Right lobe of liver (tissue), 6 donors: ENCODE data around the gene PREX1. TPM values are rescaled to one million over a fixed set of nuclear protein-coding genes. Genes with fewer than 3 reads are reported as not detected.

Source experiments
- ATAC-seq, 4 donors: fragments of 200-7000 bp; cut with Tn5 transposase; one replicate each; pipeline ENCODE4 v1.9.1; 2020; ENCODE audit warnings: mild to moderate bottlenecking in 4 of 4, moderate library complexity in 4 of 4
- DNase-seq, 3 donors: peaks; one replicate each; pipeline ENCODE4 v3.0.0-alpha.2; 2020
- H3K27ac ChIP-seq, 3 donors: fragments of 200-600 bp; one replicate each; pipeline ENCODE4 v1.8.0; 2022
- H3K27me3 ChIP-seq, 2 donors: fragments of 200-600 bp; one replicate each; pipeline ENCODE4 v1.8.0; 2022
- H3K36me3 ChIP-seq, 4 donors: fragments of 200-600 bp; sonication (generic) in 1 of 4; one replicate each; pipeline versions ENCODE4 v1.5.1 to v1.8.0; 2017 to 2022; ENCODE audit warnings: control low read depth in 1 of 4
- H3K4me1 ChIP-seq, 4 donors: fragments of 200-600 bp; sonication (generic) in 1 of 4; one replicate each; pipeline versions ENCODE4 v1.5.1 to v1.8.0; 2017 to 2022; ENCODE audit warnings: control low read depth in 1 of 4
- H3K4me3 ChIP-seq, 3 donors: fragments of 200-600 bp; one replicate each; pipeline ENCODE4 v1.8.0; 2022
- H3K9me3 ChIP-seq, 4 donors: fragments of 200-600 bp; sonication (generic) in 1 of 4; one replicate each; pipeline versions ENCODE4 v1.5.1 to v1.8.0; 2017 to 2022; ENCODE audit warnings: control low read depth in 1 of 4
- CTCF ChIP-seq, 4 donors: fragments of 200-600 bp in 3 of 4; fragments of 450-650 bp in 1 of 4; IDR thresholded peaks; one replicate each; pipeline versions ENCODE4 v1.5.1 to v1.8.0; 2016 to 2022; ENCODE audit warnings: antibody characterized with exemption in 4 of 4, mild to moderate bottlenecking in 2 of 4
- POLR2A ChIP-seq: fragments of 450-650 bp; IDR thresholded peaks from one replicate; pipeline ENCODE4 v1.6.1; 2017; ENCODE audit warnings: antibody characterized with exemption, mild to moderate bottlenecking
- WGBS: methylation state at CpG from one replicate; pipeline ENCODE4 v1.1.6; 2018; ENCODE audit warnings: low coverage, low lambda C conversion rate; ENCODE audit not compliant: insufficient coverage; ENCODE audit errors: missing lambda C conversion rate; 5-methylcytosine and 5-hydroxymethylcytosine counted together
- intact Hi-C, 2 donors: fragments of 100-400 bp; cut with DNase I; formaldehyde crosslinking; loops; one replicate each; pipeline versions ENCODE4 v1.11.2 to v1.14.1; 2022
- total RNA-seq, 6 experiments: library from RNA; depleted of rRNA in 2 of 6; stranded (reverse); fragments of >200 nt in 2 of 6; fragmentation: NEBNext Ultra II Directional in 3 of 6; extraction: Animal tissue kit (Norgen Biotek cat#: 25700) in 3 of 6; gene quantifications; one replicate each; pipeline versions ENCODE4 v1.1.0 to v1.2.4, GENCODE V29; 2016 to 2023
- donor health status: DM: no; HTN: yes; CAD: no.
- donor health status: DM: no; HTN: no; CAD: no.
- donor health status: DM: no; HTN: no; CAD: no.
- donor health status: DM: no; HTN: yes; CAD: no.
- donor health status: DM: no; HTN: yes; CAD: no.

PREX1 gene
- total RNA-seq, 6 experiments from 2014 or later: 4.4 to 11.1 (median 8.7) TPM

GRCh38 chr20:48851579-48851978 lies 23.8 kb upstream of the PREX1 start:
- Histone ChIP-seq H3K27me3 (no peaks in the 10 kb centered on the region), H3K36me3 (no peaks in the 10 kb centered on the region), H3K4me3 (no peak overlapping the region), H3K27ac (peak overlapping the region in 2 of 3 donors; percentile 55 to 64), H3K9me3 (no peaks in the 10 kb centered on the region), H3K4me1 (peaks cover 0 to 35% (median 11%) of the 10 kb centered on the region in 4 donors)
- 38% methylated on average over 6 of the region's 6 CpGs for WGBS
- DNase-seq: no peak
- intact Hi-C loops: no loop called here
- peak; percentile 53 to 76 (median 58) for ATAC-seq
- TF ChIP-seq CTCF (IDR thresholded peaks at IDR 0.05): no peak
- TF ChIP-seq POLR2A: no peak

GRCh38 chr20:48850977-48851299 lies 23.1 kb upstream of the PREX1 start:
- Histone ChIP-seq H3K4me3 (no peak overlapping the region), H3K4me1 (peaks cover 0 to 35% (median 11%) of the 10 kb centered on the region in 4 donors), H3K27me3 (no peaks in the 10 kb centered on the region), H3K27ac (peak overlapping the region in 2 of 3 donors; percentile 55 to 64), H3K36me3 (no peaks in the 10 kb centered on the region), H3K9me3 (no peaks in the 10 kb centered on the region)
- 27% methylated on average over 6 of the region's 6 CpGs for WGBS
- DNase-seq (no peak), ATAC-seq (peak; percentile 8 to 61 (median 48))
- intact Hi-C loops: no loop called here
- no peak for TF ChIP-seq CTCF (IDR thresholded peaks at IDR 0.05)

GRCh38 chr20:48850257-48850976 lies 22.6 kb upstream of the PREX1 start:
- Histone ChIP-seq H3K27me3 (no peaks in the 10 kb centered on the region), H3K4me3 (no peak overlapping the region), H3K27ac (peak overlapping the region in 2 of 3 donors; percentile 55 to 64), H3K36me3 (no peaks in the 10 kb centered on the region), H3K9me3 (no peaks in the 10 kb centered on the region), H3K4me1 (peaks cover 0 to 35% (median 11%) of the 10 kb centered on the region in 4 donors)
- intact Hi-C loops: no loop called here
- TF ChIP-seq CTCF (IDR thresholded peaks at IDR 0.05): no peak
- TF ChIP-seq POLR2A: no peak
- WGBS: 19% methylated on average over 11 of the region's 11 CpGs
- ATAC-seq (peak; percentile 86 to 91 (median 88)), DNase-seq (peak; percentile 70 to 89 (median 71))

DNA sequence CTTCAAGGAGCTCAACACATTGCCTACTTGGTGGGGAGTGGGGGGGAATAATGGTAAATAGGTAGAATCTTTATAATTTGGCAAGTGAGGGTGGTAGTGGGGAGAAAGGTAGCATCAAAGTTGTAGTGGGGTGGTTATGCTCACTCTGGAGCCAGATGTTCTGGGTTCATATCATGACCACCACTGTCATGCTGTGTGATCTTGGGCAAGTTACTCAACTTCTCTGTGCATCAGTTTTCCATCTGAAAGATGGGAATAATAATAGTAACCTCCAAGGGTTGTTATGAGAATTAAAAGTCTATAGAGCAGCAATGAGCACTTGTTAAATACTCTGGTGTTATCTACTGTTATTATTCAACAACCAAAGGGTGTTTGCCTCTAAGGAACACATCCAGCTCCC lies 22.0 kb upstream of the PREX1 start:
- TF ChIP-seq POLR2A: no peak
- TF ChIP-seq CTCF (IDR thresholded peaks at IDR 0.05): no peak
- DNase-seq (no peak), ATAC-seq (no peak)
- Histone ChIP-seq H3K9me3 (no peaks in the 10 kb centered on the region), H3K36me3 (no peaks in the 10 kb centered on the region), H3K4me3 (no peak overlapping the region), H3K4me1 (peaks cover 0 to 35% (median 11%) of the 10 kb centered on the region in 4 donors), H3K27me3 (no peaks in the 10 kb centered on the region), H3K27ac (peak overlapping the region in 2 of 3 donors; percentile 55 to 63)
- intact Hi-C loops: no loop called here
